Activated naive CD4-positive, alpha-beta T cell treated with anti-CD3 and anti-CD28 coated beads, Interleukin-2, amount 10 ng/mL, durations not matched to agents 7 days and 5 days (primary cell): ENCODE results near the gene S1PR5.
"Not testable (repeated sequence)": the region's sequence is repeated elsewhere in the genome, so short reads cannot be mapped to it uniquely, and the experiment has no call there.

Experiments used
- CTCF ChIA-PET: fragments of 350-600 bp; sonication (Branson Sonifier 250); formaldehyde crosslinking; loops from one replicate; lab custom pipeline; 2021; ENCODE audit warnings: antibody characterized with exemption; lab: Charles Lee
- DNase-seq: peaks from one replicate; pipeline ENCODE4 v3.0.0-alpha.2; 2020
- H3K27ac Mint-ChIP-seq: one replicate; pipeline ENCODE4 v1.8.0; 2021; ENCODE audit warnings: mild to moderate bottlenecking, moderate library complexity, mixed read lengths
- H3K27me3 Mint-ChIP-seq: one replicate; pipeline ENCODE4 v1.8.0; 2021; ENCODE audit warnings: mild to moderate bottlenecking, mixed read lengths
- H3K36me3 Mint-ChIP-seq: one replicate; pipeline ENCODE4 v1.8.0; 2021; ENCODE audit warnings: mixed read lengths
- H3K4me1 Mint-ChIP-seq: one replicate; pipeline ENCODE4 v1.8.0; 2021; ENCODE audit warnings: mixed read lengths
- H3K4me3 Mint-ChIP-seq: one replicate; pipeline ENCODE4 v1.8.0; 2021; ENCODE audit warnings: mild to moderate bottlenecking, moderate library complexity, mixed read lengths
- H3K9me3 Mint-ChIP-seq: one replicate; pipeline ENCODE4 v1.8.0; 2021; ENCODE audit warnings: mixed read lengths

S1PR5 gene

DNA sequence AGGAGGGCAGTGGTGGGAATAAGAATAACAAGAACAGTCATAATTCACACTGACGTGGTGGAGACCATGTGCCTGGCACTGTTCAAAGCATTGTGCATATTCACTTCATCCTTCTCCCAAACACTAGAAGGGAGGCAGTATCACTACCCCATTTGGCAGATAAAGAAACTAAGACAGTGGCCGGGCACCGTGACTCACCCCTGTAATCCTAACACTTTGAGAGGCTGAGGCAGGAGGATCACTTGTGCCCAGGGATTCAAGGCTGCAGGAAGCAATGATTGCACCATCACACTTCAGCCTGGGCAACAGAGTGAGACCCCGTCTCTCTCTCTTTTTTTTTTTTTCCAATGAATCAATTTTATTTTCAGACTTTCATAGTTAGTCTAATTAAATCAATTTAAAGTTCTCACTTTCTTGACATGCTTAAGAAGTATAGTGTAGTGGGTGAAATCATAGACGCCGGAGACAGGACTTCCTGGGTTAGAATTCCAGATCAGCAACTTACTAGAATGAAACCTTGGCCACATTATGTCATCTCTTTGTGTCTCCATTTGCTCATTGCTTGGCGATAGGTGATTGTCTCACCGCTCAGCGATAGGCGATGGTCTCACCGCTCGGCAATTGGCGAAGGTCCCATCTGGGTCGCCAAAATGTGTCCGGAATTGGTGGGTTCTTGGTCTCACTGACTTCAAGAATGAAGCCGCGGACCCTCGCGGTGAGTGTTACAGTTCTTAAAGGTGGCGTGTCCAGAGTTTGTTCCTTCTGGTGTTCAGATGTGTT is 21.1 kb upstream of the S1PR5 start:
- Mint-ChIP-seq H3K9me3 (no peaks in the 10 kb centered on the region), H3K27ac (no peak overlapping the region), H3K4me1 (peaks cover 12% of the 10 kb centered on the region), H3K4me3 (no peak overlapping the region), H3K36me3 (no peaks in the 10 kb centered on the region), H3K27me3 (peaks cover 91% of the 10 kb centered on the region)
- CTCF ChIA-PET, result interaction anchor here (1.2 kb wide), 1 partner anchor 54 kb away, joined by 4 read pairs; no protein-coding TSS in a partner anchor
- no peak for DNase-seq

DNA sequence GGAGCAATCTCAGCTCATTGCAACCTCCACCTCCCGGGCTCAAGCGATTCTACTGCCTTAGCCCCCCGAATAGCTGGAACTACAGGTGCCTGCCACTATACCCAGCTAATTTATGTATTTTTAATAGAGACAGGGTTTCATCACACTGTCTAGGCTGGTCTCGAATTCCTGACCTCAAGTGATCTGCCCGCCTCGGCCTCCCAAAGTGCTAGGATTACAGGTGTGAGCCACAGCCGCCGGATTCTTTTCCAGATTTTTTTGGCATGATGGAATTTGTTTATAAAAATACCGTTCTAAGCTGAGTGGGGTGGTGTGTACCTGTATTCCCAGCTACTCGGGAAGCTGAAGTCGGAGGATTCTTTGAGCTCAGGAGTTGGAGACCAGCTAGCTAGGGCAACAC is 20.4 kb upstream of the S1PR5 start:
- H3K9me3 Mint-ChIP-seq, result no peaks in the 10 kb centered on the region
- H3K27me3 Mint-ChIP-seq, result peaks cover 95% of the 10 kb centered on the region
- H3K27ac Mint-ChIP-seq, result no peak overlapping the region
- H3K36me3 Mint-ChIP-seq, result no peaks in the 10 kb centered on the region
- CTCF ChIA-PET, result interaction anchor here (1.2 to 1.4 kb wide), 2 partner anchors 54 to 109 kb away, joined by 4 read pairs; no protein-coding TSS in a partner anchor
- H3K4me1 Mint-ChIP-seq, result peaks cover 7% of the 10 kb centered on the region
- no peak overlapping the region for H3K4me3 Mint-ChIP-seq
- no peak for DNase-seq

DNA sequence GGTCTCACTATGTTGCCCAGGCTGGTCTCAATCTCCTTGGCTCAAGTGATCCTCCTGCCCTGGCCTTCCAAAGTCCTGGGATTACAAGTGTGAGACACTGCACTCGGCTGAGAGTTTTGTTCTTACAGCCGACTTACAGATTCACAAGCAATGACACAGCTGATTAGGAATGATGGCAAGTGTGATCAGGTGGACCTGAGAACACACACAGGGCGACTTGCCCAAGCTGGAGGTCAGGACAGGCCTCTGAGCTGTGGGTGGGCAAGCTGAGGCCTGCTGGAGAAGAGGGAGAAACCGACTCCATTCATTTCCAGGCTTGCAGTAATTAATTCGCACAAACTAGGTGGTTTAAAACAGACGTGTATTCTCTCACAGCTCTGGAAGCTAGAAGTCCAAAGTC is 18.4 kb upstream of the S1PR5 start:
- peaks cover 82% of the 10 kb centered on the region for H3K27me3 Mint-ChIP-seq
- no peak overlapping the region for H3K27ac Mint-ChIP-seq
- no peak for DNase-seq
- H3K4me3 Mint-ChIP-seq, result no peak overlapping the region
- no peaks in the 10 kb centered on the region for H3K9me3 Mint-ChIP-seq
- CTCF ChIA-PET, result interaction anchor here (0.6 to 1.1 kb wide), 4 partner anchors 27 to 427 kb away, joined by 3 read pairs; no protein-coding TSS in a partner anchor
- peaks cover 4% of the 10 kb centered on the region for H3K4me1 Mint-ChIP-seq
- H3K36me3 Mint-ChIP-seq, result no peaks in the 10 kb centered on the region

DNA sequence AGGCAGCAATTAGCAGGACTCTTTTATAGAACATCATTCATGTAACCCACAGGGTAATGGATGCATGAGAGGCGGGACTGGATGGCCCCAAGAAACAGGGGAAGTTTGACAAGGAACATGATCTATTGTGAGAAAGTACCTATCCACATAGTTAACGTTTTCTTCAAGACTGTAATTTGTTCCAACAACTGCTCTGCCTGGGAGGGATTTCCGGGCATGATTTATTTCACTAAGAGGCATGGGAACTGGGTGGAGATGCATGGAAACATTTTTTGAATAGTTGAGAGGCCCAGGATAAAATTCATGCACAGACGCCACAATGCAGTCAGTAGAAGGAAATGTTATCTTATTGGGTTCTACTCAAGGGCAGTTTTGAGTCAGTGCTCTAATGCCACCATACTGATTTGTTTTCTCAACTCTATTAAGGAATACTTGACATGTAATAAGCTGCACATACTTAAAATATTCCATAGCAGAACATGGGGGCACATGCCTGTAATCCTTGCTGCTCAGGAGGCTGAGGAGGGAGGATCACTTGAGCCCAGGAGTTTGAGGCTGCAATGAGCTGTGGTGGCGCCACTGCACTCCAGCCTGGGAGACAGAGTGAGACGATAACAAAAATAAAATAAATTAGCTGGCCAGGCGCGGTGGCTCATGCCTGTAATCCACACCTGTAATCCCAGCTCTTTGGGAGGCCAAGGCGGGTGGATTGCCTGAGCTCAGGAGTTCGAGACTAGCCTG is 16.6 kb upstream of the S1PR5 start:
- DNase-seq, result no peak
- H3K4me3 Mint-ChIP-seq, result no peak overlapping the region
- peaks cover 2% of the 10 kb centered on the region for H3K4me1 Mint-ChIP-seq
- no peak overlapping the region for H3K27ac Mint-ChIP-seq
- peaks cover 73% of the 10 kb centered on the region for H3K27me3 Mint-ChIP-seq
- H3K9me3 Mint-ChIP-seq, result no peaks in the 10 kb centered on the region
- CTCF ChIA-PET, result no interaction called here
- no peaks in the 10 kb centered on the region for H3K36me3 Mint-ChIP-seq

DNA sequence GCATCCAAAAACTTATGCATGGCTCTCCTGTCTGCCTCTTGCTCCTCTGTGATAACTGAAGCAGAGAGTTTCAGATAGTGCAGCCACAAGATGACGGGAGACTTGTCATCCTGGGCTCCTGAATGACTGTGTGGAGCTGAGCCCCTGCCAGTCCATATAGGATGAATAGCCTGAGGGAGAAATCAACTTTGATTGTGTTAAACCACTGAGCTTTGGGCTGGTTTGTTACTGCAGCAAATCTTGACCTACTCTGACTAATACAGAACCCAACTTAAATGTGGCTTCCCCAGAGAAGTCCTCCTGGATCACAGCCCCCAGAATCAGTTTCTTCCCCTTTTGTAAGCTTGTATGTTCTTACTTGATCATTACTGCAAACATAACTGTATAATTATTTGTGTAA is 15.2 kb upstream of the S1PR5 start:
- DNase-seq, result no peak
- CTCF ChIA-PET, result no interaction called here
- no peaks in the 10 kb centered on the region for H3K36me3 Mint-ChIP-seq

DNA sequence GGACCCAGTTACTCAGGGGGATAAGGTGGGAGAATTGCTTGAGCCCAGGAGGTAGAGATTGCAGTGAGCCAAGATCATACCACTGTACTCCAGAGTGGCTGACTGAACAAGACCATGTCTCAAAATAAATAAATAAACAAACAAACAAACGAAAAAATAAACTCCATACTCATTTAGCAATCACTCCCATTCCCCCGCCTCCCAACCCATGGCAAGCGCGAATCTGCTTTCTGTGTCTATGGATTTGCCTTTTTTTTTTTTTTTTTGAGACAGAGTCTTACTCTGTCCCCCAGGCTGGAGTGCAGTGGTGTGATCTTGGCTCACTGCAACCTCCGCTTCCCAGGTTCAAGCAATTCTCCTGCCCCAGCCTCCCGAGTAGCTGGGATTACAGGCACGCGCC is 9.6 kb upstream of the S1PR5 start:
- H3K27me3 Mint-ChIP-seq, result peaks cover 53% of the 10 kb centered on the region
- H3K36me3 Mint-ChIP-seq, result not testable (repeated sequence)

More for the DNA sequence above, 15.2 kb upstream of the S1PR5 start:
- no peak overlapping the region for H3K27ac Mint-ChIP-seq
- H3K9me3 Mint-ChIP-seq, result no peaks in the 10 kb centered on the region
- H3K27me3 Mint-ChIP-seq, result peaks cover 65% of the 10 kb centered on the region
- H3K4me3 Mint-ChIP-seq, result no peak overlapping the region
- no peaks in the 10 kb centered on the region for H3K4me1 Mint-ChIP-seq

DNA sequence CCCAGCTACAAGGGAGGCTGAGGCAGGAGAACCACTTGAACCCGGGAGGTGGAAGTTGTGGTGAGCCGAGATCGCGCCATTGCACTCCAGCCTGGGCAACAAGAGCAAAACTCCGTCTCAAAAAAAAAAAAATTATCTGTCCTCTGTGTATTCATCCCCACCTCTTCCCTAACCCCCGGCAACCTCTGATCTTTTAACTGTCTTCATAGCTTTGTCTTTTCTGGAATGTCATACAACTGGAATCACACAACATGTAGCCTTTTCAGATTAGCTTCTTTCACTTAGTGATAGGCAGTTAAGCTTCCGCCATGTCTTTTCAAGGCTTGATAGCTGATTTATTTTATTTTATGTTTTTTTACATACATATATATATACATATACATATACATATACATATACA is 8.4 kb upstream of the S1PR5 start:
- peaks cover 66% of the 10 kb centered on the region for H3K27me3 Mint-ChIP-seq
- H3K4me1 Mint-ChIP-seq, result no peaks in the 10 kb centered on the region
- H3K36me3 Mint-ChIP-seq, result no peaks in the 10 kb centered on the region
- CTCF ChIA-PET, result interaction anchor here (1.0 kb wide), 1 partner anchor 13 kb away, joined by 4 read pairs; no protein-coding TSS in a partner anchor
- no peak for DNase-seq
- no peak overlapping the region for H3K27ac Mint-ChIP-seq
- H3K9me3 Mint-ChIP-seq, result no peaks in the 10 kb centered on the region
- H3K4me3 Mint-ChIP-seq, result no peak overlapping the region

More for the DNA sequence above, 9.6 kb upstream of the S1PR5 start:
- H3K9me3 Mint-ChIP-seq, H3K27ac Mint-ChIP-seq, CTCF ChIA-PET, H3K4me1 Mint-ChIP-seq, DNase-seq, H3K4me3 Mint-ChIP-seq: not testable (repeated sequence)

DNA sequence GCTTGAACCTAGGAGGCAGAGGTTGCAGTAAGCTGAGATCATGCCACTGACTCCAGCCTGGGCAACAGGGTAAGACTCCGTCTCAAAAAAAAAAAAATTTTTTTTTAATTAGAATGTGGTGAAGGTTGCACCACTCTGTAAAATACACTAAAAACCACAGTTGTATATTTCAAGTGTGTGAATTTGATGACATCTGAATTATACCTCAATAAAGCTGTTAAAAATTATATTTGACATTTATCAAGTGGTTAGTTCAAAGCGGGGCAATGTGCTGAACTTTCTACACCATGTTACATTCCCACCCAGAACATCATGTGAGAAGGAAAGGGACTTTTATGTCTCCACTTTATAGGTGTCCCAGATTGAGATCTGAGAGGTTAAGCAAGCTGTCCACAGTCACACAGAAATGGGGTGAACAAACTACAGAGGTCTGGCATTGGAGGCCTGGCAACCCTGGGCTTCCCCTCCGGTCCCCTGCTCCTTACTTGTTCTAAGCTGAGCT is 5.9 kb upstream of the S1PR5 start:
- no peaks in the 10 kb centered on the region for H3K36me3 Mint-ChIP-seq
- H3K4me3 Mint-ChIP-seq, result no peak overlapping the region
- H3K9me3 Mint-ChIP-seq, result no peaks in the 10 kb centered on the region
- peaks cover 14% of the 10 kb centered on the region for H3K4me1 Mint-ChIP-seq
- peaks cover 78% of the 10 kb centered on the region for H3K27me3 Mint-ChIP-seq
- DNase-seq, result no peak
- no peak overlapping the region for H3K27ac Mint-ChIP-seq
- CTCF ChIA-PET, result interaction anchor here (0.5 to 2.2 kb wide), 2 partner anchors 14 to 52 kb away, joined by 3 to 4 read pairs; no protein-coding TSS in a partner anchor

DNA sequence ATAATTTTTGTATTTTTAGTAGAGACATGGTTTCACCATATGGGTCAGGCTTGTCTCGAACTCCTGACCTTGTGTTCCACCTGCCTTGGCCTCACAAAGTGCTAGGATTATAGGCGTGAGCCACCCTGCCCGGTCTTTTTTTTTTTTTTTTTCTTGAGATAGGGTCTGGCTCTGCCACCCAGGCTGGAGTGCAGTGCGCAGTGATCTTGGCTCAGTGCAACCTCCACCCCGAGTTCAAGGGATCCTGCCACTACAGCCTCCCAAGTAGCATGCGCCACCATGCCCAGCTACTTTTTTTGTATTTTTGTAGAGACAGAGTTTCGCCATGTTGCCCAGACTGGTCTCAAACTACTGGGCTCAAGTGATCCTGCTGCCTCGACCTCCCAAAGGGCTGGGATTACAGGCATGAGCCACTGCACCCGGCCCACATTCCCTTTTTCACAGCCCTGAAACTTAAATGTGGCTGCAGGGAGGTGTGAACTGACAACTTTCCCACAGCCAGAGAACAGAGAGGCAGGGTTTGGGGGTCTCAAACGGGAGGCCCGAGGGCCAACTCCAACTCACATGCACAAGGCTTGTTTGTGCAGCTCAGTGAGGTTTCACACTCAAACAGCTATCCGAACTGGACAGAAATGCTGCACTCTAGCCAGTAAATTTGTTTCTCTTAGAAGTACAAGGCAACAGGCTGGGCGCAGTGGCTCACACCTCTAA is 4.4 kb upstream of the S1PR5 start:
- CTCF ChIA-PET, result no interaction called here
- Mint-ChIP-seq H3K4me1 (peaks cover 21% of the 10 kb centered on the region), H3K36me3 (no peaks in the 10 kb centered on the region), H3K27me3 (peaks cover 89% of the 10 kb centered on the region), H3K9me3 (no peaks in the 10 kb centered on the region), H3K4me3 (no peak overlapping the region), H3K27ac (no peak overlapping the region)
- DNase-seq, result no peak

DNA sequence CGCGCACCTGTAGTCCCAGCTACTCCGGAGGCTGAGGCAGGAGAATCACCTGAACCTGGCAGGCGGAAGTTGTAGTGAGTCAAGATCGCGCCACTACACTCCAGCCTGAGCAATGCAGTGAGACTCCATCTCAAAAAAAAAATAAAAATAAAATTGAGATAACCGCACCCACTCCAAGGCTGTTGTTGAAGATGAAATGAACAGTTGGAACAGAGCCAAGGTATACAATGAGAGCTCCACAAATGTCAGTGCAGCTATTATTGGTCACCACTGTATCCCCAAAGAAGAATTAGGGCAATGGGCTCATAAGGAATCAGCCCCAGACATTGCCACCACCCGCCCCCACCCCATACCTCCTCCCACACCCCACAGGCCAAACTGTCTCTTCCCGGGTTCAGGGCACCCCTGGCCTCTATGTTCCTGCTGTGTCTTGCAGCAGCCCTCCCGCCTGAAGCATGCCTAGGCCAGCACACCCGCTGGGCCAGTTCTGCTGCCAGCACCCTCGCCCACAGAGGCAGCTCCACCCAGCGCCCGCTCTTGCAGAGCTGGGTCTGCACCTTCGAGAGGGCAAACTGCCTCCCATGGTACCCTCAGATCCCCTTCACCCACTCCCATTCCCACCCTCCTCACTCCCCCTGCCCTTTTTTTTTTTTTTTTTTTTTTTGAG is 3.5 kb upstream of the S1PR5 start:
- Mint-ChIP-seq H3K4me1 (peaks cover 23% of the 10 kb centered on the region), H3K9me3 (no peaks in the 10 kb centered on the region), H3K27me3 (peaks cover 94% of the 10 kb centered on the region), H3K27ac (no peak overlapping the region), H3K4me3 (no peak overlapping the region), H3K36me3 (no peaks in the 10 kb centered on the region)
- no peak for DNase-seq
- CTCF ChIA-PET, result interaction anchor here (1.0 kb wide), 1 partner anchor 51 kb away, joined by 3 read pairs; no protein-coding TSS in a partner anchor

DNA sequence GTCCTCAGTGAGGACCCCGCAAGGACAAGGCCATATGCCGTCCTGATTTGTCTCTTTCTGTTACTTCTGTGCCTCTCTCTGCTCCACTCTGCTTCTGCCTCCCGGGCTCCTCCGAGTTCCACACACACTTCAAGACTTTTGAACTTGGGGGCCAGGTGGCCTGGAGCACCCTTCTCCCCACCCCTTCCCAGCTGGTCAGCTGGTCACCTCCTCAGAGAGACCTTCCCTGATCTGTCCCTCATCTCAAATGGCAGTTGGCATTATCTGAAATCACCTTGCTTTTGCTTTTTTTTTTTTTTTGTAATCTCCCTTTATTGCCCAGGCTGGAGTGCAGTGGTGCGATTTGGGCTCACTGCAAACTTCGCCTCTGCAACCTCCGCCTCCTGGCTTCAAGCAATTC is 2.2 kb upstream of the S1PR5 start:
- H3K27ac Mint-ChIP-seq, result no peak overlapping the region
- H3K4me3 Mint-ChIP-seq, result no peak overlapping the region
- DNase-seq, result no peak
- peaks cover 95% of the 10 kb centered on the region for H3K27me3 Mint-ChIP-seq
- CTCF ChIA-PET, result no interaction called here
- no peaks in the 10 kb centered on the region for H3K36me3 Mint-ChIP-seq
- peaks cover 27% of the 10 kb centered on the region for H3K4me1 Mint-ChIP-seq
- H3K9me3 Mint-ChIP-seq, result no peaks in the 10 kb centered on the region

DNA sequence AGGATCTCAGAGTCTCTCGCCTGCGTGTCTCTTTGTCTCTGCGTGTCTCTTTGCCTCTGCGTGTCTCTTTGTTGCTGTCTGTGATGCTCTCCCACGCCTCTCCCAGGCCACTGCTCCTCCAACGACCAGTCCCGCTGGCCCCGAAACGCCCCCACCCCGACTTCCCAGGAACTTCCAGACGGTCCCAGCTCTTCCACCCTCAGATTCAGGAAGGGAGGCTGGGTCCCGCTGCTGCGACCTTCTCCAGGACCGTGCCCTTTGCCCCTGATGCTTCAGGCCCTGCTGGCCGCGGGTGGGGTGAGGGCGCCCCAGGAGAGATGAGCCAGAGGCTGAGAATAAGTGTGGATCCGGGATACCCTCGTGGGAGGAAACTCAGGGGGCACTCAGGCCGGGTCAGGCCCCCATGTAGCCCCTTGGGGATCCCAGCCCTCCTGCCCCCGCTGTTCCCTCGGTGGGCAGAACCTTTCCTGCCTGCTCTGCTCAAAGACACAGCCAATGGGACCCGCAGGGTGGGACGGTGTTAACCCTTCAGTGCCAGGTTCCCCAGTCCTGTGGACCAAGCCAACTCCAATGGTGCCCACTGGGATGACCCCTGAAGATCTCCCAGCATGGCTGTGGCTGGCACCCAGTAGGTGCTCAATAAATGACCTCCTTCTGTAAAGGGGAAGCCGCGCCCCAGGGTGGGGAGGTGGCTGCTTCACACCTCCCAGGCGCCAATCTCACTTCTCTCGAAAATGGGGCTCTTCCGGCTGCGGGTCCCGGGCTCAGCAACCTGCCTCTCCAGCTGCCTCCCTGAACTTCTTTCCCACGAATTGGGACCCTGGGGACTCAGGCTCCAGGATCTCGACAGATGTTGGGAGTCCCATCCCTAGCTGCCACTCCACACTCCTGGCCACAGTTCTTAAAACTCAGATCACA is 1.5 kb upstream of the S1PR5 start:
- Mint-ChIP-seq H3K36me3 (peaks cover 2% of the 10 kb centered on the region), H3K4me1 (peaks cover 29% of the 10 kb centered on the region), H3K27me3 (peaks cover 95% of the 10 kb centered on the region), H3K27ac (no peak overlapping the region), H3K9me3 (no peaks in the 10 kb centered on the region), H3K4me3 (peak overlapping the region; percentile 48)
- DNase-seq, result peak; percentile 23
- CTCF ChIA-PET, result interaction anchor here (1.0 kb wide), 1 partner anchor 181 kb away, joined by 3 read pairs; no protein-coding TSS in a partner anchor
